HG03460 (cell line): Measurements from ENCODE around the gene ZNF580.

ENCODE experiments used
- ATAC-seq: cut with Tn5 transposase; IDR thresholded peaks from one replicate; pipeline ENCODE4 v1.9.1; 2021; ENCODE audit not compliant: unreplicated experiment

The ZNF580 gene

DNA sequence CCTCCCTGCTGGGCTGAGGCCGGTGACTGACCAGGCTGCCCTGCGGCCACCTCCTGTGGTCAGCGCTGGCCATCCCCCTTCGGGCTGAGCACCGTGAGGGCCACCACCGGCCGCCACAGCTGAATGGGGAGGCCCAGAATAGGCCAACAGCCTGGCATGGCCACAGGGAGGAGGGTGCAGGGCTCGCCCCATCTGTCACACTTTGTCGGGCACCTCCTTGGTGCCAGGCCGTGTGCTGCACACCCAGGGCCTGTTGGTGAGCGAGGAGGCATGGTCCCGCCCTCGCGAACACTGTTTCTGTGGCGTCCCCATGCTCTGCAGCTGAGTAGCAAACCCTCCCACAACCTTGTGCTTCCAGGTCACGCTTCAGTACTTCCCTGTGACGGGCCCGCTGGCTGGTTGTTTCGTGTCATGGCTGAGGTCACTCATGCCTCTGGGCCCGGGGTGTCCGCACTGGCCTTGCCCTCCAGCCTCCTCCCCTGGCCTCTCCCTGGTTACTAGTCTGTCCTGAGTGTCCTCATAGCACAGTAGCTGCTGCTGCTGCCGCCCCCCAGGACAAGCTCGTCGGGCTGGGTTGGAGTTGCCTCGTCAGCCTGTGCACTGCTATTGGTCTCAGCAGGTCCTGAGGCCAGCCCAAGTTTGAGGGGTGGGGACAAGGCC, 49.4 kb downstream of the ZNF580 start:
- ATAC-seq: no peak

DNA sequence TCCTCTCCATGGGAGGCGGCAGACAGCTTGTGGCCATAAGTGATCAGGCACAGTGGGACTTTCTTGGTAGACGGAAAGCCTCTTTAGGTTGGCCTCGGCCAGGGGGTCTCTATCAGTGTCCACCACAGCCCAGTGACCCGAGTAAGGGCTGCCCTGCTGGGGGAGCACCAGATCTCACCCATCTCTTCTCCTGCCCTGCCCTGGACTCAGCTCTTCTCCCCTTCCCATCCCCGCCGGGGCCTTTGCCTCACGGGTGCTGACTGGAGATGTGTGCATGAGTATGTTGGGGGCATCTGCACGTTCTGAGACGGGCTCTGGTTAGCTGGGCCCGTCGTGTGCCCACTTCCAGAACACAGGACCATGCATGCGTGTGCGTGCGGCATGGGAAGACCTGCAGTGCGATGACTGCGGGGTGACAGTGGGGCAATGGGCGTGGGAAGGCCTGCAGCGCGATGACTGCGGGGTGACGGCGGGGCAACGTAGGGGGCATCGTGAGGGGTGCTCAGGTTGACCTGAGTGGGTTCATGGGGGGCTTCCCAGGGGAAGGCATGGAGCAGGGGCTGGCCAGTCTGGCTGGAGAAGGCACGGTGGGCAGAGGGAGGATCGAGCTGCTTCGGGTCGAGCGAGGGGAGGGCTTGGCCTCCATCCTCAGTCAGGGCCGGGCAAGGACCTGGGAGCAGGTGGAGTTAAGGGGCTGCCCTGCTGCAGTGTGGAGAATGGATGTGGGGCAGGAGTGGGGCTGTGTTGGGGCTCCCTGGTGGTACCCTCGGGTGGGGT, 50.2 kb downstream of the ZNF580 start:
- no peak for ATAC-seq

DNA sequence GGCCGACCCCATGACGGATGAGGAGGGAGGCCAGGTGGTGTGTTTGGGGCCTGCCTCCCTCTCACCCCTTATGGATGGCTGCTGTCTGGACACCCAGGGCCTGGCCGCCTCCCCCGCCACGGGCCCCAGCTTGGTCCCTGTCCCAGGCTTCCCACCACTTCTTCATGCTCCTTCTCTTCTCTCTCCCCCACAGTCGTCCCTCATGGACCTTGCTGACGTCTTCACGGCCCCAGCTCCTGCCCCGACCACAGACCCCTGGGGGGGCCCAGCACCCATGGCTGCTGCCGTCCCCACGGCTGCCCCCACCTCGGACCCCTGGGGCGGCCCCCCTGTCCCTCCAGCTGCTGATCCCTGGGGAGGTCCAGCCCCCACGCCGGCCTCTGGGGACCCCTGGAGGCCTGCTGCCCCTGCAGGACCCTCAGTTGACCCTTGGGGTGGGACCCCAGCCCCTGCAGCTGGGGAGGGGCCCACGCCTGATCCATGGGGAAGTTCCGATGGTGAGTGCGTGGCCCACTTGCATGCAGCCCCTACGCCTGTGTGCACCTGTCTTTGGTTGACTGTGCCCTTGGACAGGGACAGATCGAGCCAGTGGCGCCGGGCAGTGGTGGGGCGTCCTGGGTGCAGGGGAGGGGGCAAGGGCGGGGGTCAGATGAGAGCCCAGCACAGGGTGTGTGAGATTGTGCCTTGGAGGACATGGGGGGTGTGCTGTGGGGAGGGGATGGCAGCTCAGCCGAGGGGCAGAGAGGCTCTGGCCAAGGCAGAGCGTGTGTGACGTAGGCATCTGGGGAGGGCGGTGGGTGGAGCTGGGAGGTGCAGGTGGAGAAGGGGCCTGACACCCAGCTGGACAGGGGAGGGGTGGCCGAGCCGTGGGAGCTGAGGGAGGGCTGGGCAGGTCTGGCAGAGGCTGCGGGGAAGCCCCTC, 51.0 kb downstream of the ZNF580 start:
- ATAC-seq: no peak

DNA sequence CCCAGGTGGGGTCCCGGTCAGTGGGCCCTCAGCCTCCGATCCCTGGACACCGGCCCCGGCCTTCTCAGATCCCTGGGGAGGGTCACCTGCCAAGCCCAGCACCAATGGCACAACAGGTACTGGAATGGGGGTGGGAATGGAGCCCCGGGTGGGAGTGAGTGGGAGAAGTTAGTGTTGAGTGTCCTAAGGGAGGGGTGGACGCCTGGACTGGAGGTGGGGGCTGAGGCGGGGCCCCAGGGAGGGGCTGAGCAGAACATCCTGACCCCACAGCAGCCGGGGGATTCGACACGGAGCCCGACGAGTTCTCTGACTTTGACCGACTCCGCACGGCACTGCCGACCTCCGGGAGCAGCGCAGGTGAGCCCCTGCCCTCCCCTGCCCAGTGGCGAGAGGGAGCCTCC, 51.9 kb downstream of the ZNF580 start:
- no peak for ATAC-seq
